ENCODE measurements around the gene TNXB.
"Not testable (repeated sequence)": the region's sequence is repeated elsewhere in the genome, so short reads cannot be mapped to it uniquely, and the experiment has no call there.

Gene TNXB

DNA sequence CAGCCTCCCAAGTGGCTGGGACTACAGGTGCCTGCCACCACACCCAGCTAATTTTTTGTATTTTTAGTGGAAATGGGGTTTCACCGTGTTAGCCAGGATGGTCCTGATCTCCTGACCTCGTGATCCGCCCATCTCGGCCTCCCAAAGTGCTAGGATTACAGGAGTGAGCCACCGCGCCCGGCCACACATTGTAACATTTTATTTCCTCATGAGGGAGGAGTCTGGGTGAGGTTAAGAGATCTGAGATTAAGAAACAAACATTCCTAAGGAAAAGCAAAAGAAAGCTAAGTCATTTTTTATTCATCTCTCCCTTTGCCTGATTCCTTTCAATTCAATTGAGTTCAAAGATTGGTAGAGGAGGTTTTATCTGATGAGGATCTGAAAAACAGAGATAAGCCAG lies 35.1 kb upstream of the TNXB start:
- DNase-seq, result not testable (repeated sequence)

DNA sequence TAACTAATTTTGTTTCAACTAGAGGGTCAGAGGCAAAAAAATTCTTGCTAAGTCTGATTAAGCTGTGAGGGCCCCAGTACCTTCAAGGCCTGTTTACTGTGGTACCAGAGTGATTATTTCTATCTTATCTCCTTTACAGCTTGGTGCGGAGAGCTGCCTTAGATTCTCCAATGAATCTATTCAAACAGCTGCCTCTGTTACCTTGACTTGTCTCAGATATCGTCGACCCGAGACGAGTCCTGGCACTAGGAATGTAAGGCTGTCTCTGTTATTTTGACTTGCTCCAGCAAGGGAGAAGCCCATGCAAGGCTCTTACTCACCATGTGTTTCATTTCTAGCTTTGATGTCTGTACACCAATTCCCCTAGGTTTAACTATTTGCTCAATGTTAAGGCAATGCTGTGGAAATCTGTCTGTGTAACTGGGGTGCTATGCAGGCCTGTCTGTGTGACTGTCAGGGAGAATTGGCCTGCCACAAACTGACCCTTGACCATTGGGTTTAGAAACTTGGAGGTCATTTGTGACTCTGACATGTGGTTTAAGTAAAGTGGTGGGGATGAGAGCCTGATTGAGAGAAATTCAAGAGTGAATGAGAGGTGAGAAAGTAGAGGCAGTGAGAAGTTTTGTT lies 31.4 kb upstream of the TNXB start:
- no peak for DNase-seq

DNA sequence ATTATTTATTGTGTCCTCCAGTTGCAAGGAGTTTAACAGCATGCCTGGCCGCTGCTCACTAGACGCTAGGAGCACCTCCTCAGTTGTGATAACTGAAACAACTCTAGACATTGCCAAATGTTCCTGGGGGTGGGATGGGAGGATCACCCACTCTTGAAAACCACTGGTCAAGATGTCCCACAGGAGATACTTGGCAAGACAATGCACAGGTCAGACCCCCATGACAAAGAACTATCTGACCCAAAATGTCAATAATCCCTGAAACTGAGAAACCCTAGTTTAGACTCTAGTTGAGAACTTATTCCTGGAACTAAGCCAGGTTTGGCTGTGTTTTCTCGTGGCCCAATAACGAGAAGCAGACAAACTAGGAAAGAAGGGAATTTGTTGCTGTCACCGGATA lies 30.5 kb upstream of the TNXB start:
- DNase-seq, result no peak

DNA sequence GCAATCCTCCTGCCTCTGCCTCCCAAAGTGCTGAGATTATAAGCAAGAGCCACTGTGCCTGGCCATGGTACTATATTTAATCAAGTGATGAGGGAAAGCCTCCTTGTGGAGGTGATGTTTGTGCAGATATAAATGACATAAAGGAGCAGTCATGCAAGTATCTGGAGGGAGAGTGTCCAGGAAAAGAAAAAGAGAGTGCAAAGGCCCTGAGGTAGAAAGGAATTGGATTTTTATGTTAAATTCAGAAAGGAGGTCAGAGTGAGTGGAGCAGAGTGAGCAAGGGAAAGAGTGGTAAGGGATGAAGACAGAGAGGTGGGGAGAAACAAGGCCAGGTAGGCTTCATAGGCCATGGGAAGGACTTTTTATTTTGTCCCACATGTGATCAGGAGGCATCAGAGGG lies 28.3 kb upstream of the TNXB start:
- DNase-seq, result no peak

DNA sequence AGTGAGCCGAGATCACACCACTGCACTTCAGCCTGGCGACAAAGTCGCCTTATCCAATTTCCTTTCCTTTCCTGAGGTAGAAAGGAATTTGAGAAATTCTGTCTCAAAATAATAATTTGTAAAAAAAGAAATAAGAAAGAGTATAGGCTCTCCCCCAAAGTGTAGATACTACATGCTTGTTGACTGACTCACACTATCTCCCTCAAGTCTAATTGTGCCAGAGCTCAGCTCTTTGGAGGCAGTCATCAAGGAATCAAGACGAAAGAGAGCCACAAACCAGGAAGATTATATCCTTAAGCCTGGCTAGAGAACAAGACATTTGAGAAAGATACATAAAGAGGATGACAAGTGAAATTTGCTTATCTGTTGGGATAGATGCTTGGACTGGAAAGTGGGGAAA lies 24.6 kb upstream of the TNXB start:
- DNase-seq, result no peak

DNA sequence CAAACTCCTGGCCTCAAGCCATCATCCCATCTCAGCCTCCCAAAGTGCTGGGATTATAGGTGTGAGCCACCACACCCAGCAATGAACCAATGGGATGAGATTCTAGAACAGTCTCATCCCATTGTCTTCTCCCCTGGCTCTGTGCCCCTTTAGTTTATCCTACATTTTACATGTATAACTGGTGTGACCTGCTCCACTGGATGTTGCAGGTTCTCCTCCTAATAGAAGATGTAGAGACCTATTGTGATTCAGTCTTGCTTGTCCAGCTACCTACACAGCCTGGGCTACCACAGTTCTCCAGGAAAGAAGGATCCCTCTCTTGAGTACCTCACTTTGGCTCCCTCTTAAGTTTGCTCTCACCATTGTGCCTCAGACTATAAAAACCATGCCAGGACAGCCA lies 23.0 kb upstream of the TNXB start:
- no peak for DNase-seq

DNA sequence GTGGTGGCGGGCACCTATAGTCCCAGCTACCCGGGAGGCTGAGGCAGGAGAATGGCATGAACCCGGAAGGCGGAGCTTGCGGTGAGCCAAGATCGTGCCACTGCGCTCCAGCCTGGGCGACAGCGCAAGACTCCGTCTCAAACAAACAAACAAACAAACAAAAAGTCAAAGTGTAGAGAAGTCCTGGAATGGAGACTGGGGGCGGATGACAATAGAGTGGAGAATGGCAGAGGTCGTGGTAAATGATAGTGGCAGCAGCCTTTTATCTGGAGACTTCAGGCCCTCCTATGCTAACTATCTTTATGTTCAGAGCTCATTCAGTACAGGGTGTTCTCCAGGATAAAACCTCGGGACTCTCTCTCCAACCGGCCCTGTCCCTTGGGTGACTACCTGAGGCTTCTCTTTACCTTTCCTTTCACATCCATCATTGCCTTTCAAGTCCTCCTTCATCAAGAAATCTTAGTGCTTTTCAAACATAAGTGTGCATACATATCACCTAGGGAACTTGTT lies 22.4 kb upstream of the TNXB start:
- DNase-seq, result no peak

DNA sequence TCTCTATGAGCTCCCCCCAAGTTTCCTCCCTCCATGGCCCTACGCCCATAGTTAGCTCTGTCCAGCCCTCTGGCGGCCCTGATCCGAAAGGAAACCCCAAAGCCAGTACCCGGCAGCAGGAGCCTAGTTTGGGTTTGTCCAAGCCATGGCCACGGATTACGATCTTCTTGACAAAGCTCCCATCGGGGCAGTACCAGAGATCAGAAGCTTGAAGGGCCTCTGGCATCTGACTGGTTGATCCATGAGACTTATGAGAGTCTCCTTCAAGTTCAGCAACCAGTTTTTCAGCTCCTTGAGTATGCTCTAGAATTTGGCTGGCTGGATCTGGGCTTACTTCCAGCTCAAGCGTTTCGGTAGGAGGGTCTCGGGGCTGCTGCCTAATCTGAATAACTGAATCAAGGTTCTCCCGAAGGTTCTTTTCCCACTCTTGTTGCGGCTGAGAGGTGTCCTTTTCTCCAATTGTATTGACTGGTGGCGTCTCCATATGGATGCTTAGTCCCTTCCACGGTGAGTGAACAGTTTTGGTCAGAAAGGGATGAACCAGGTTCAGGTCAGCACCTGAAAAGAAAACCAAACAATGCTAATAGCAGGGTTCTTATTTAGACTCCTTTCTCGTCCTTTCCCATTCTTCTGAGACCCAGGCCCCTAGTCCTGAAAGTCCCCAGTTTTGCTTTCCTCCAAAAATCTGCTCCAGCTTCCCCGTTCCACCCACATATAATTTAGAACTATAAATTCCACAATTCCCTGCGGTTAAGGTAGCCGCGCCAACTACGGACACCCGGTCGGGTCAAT lies 20.4 kb upstream of the TNXB start:
- no peak for DNase-seq

DNA sequence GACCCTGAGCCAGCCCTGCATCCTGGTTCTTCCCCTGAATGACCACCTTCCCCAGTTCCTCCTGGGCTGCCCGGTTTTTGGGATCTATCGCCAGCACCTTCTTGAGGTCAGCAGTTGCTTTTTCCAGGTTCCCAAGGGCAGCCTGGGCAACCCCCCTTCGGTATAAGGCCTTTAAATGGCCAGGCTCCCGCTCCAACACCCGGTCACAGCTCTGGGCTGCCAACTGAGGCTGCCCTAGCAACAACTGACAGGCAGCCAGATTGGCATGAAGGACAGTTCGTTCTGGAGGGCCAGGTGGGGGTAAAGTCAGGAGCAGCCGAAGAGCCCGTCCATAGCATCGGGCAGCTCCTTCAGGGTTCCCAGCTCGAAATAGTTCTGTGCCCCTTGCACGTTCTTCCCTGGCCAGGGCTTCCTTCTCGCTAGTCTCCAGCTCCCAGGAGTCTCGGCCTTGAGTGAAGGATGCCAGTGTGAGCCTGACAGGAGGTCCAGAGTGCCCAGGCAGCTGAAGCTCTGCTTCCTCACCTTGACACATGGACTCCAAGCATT lies 19.7 kb upstream of the TNXB start:
- DNase-seq, result no peak

DNA sequence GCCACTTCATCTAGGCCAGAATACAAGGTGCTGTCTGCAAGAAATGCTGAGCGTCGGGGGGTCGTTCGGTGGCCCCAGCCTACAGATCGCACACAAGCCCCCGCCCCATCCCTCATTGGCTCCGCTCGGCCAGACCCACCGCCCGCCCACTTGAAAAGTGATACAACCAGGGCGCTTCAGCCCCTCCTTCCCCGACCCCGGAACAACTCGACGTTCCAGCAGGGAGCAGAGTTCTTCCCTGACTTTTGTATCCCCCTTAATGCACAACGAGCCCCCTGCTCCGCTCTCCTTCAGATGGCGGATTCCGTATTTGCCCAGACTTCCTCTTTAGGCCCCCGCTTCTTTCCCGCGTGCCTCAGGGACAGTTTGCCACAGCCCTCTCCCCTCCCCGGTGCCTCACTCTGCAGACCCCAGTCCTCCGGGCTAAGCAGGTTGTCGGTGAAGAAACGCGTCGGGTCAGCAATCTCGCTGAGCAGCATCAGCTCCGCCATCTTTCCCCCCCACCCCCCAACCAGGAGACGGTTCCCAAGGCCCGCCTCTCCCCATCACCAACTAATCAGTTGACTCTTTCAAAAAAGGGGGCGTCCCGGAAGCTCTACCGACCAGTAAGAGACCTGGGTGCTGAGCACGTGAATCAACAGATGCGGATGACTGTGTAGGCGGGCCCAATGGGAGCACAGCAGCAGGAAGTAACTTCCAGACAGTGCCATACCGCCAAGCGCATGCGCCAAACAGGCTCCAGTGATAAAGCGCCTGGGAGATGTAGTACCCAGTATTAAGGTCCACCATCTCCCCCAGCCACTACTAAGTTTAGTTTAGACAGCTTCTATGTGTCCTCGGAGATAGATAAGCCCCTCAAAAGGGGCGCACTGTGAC lies 18.8 kb upstream of the TNXB start, which contains the start of gene ATF6B:
Gene ATF6B (minus strand): TSS at position 530 of the 876 bp plus-strand sequence. CDS start 39 bp downstream, at position 491.
- DNase-seq, result peak; percentile 96

DNA sequence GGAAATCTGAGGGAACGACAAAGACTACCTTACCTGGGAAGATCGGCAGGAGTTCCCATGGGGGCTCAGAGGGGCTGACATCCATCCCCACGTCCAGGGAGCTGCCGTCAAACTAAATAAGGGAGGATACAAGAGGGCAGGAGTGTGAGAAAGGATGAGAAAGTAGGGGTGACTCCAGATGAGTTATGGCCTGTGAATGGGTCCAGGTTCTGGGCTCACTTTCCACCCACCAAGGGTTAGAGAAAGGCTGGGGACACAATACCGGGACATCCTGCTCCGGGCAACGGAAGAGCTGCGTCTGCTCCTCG lies 18.2 kb upstream of the TNXB start:
- no peak for DNase-seq

DNA sequence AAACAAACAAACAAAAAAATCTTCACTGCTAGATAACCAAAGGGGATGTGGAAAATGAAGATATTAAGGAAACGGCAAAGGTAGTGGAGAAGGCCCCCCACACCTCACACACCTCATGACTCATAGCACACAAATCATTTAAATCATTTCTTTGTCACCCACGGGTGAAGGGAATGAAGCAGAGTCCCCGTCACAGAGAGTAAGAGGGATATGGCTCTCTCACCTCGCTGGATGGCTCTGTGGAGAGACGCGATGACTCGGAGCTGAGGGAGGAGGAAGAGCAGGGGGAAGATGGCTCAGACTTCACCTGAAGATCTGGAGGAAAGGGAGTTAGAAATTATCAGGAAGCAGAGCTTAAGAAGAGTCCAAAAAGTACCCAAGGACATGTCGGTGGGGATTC lies 17.7 kb upstream of the TNXB start:
- DNase-seq, result no peak

DNA sequence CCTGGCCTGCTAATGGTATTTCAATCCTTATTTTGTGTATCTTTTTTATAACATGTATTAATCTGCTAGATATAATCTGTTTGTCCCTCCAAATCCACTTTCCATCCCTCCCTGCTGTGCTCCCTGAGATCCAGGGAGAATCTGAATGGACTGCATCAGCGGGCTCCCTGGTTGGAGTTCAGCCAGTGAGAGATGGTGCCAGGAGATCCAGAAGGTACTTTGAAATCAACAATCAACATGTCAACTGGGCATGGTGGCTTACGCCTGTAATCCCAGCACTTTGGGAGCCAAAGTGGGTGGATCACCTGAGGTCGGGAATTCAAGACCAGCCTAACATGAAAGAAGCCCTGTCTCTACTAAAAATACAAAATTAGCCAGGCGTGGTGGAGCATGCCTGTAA lies 14.5 kb upstream of the TNXB start:
- DNase-seq, result no peak

DNA sequence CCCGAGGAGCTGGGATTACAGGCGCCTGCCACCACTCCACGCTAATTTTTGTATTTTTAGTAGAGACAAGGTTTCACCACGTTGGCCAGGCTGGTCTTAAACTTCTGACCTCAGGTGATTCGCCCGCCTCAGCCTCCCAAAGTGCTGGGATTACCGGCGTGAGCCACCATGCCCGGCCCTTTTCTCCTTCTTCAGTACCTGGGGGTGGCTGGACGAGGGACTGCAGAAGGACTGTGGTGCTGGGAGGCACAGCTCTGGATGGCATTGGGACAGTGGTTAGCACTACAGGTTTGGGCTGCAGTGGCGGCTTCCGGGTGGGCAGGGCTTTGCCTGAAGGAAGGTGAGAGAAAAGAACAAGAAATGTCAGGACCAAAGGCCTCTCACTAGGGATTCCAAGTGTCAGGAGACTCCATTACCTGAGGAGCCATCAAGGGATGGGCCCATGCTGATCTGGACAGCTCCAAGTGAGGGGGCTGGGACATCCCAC lies 11.5 kb upstream of the TNXB start:
- DNase-seq, result no peak

DNA sequence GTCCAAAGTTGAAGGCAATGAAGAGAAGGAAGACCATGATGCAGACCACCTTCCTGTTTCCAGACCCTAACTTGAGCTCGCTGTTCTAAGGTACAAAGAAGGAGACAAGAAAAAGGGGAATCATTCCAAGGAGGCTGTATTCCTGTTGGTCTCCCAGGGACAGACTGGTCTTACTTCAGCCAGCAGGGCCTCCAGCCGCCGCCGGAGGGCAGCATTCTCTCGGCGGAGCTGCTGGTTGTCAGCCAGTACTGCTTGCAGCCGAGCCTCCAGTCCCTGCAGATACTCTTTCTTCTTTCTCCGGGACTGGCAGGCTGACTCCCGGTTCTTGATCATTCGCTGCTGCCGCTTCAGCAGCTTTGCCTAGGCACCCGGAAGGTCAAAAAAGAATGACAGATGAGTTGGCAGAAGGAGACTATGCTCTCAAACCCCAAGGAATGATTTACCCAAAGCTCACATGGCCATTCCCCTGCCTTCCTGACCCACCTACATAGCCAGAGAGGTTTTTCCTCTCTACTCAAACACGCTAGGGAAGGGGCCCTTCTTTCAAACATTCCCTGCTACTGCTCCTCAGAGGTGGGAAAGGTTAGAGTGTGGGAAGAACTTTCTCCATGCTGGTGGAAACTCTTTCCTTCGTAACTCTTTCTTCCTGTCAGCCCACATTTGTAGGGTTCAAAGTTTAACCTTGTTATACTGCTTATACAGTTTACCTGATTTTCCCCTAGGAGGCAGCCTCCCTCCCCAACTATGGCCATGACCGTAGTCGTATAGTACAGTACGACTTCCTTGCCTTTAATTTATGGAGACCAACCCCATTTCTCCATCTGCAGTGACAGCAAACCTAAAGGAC lies 9.9 kb upstream of the TNXB start:
- peak; percentile 51 for DNase-seq

DNA sequence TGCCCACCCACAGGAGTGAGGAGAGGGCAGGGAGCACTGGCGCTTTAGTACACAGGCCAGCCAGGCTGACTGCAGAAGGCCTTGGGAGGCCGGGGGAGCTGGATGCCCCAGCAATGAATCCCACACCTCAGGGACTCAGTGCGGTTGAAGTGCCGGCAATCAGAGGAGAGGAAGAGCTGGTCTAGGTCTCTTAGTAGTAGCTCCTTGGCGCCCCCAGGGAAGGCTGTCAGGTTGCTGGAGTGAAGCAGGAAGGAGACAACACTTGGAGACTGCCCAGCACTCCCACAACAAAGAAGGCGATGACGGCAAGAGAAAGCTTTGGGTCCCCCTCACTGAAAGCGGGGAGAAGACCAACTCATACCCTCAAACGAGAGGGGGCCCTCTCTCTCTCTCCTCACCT lies 8.3 kb upstream of the TNXB start:
- DNase-seq, result no peak

DNA sequence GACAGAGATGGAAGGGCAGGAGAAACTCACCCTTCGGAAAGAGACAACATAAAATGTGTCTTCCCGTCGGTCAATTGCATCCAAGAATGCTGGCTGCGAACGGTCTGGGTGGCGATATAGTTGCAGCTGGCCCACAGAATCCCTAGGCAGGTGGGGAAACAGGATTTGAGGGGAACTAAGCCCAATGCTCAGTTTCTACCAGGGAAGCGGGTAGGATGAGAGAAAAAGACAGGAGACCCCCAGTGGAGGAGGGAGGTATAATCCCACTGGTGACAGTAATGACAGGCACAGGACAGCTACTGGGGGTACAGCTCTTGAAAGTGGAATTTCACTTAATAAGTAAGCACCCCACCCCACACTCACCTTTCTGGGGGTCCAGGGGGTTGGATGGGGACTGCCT lies 7.5 kb upstream of the TNXB start:
- no peak for DNase-seq

DNA sequence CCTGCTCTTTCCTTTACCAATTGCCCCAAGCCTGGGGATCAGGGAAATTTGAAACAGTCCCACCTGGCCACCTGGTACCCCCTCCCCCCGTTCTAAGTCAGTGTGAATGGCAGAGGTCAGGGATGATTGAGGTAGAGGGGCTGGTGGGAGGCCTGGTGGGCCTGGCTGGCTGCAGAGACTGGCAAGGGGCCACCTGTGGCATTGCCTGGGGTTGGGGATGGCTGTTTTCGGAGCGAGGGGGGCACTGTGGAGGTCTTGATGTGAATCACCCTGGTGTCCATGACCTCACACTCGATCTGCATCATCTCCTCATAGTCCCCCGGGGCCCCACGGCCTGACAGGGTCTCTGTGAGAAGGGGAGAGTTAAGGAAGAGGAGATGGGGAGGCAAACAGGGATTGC lies 6.5 kb upstream of the TNXB start:
- DNase-seq, result no peak

DNA sequence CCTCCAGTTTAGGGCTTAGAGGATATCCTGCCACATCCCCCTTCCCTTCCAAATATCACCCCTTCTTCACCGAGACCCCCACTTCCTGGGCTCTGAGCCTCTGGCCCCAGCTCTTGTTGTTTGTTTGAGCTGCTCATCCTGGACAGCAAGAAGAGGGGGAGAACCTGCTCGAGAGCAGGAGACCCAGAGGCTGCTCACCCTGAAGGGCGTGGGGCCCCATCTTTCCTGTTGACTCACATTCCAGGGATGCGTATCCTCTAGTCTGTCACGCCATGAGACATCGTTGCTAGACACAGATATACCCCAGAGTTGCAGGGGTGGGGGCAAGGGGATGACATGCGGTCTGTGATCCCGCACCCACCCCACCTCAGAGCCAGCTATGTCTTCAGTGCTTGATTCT lies 5.7 kb upstream of the TNXB start:
- DNase-seq, result no peak

DNA sequence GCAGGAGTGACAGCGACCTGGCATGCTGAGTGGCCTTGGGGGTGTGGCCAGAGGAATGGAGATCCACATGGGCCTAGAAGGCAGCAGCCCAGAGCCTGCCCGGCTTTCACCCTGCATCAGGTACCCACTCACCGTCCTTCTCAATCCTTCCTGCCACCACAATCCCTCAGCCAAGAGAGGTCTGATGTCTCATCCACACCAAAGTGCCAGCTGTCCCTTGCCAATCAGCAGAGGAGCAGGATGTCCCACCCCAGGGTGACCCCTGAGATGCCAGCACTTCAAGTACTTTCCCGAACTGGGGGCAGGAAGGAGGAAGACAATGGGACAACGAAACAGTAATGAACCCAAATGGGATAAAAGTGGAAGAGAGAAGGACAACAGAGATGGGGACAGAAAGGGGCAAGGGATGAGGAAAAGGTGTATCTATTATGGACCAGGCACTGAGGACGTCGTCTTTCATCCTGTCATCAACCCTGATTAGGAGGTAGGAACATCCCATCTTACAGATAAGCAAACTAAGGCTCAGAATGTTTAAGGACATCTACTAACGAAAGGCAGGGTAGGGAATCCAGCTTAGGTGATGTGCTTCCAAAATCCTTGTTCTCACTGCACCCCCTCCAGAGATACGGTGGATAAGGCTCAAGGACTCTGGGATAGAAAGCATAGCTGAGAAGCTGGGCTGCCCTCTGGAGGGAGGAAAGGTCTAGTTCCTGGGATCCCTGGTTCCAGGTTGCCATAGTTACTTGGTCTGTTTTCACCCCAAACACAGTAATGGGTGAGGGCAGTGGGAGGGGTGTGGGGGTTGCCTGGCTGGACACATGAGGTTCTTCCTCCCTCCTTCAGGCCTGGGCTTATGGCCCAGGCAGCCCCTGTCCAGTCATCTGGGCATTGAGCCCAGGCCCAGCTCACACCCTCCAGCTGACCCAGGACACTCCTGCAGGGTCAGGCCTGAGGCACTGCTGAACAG lies 4.5 kb upstream of the TNXB start:
- no peak for DNase-seq

DNA sequence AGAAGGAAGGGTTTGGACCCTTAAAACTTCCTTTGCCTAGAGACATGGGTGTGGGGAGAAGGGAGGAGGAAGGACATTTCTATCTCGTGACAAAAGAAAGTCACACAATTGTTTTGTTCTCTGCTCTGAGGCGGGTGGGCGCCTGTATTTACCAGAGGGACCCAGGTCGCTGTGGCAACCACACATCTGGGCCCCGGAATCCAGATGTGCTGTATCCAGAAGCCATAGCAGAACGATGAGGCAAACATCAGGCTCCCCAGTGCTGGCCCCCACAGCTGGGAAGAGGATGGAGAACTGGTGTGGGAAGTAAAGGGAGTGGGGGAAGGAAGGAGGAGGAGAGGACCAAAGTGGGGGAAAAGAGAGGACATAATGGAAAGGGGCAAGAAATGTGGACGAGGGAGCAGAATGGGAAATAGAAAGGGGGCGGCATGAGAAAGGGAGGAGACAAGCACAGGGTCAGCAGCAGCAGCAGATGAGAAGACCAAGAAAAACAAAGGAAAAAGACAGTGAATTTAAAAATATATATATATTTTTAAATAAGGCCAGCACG lies 3.4 kb upstream of the TNXB start:
- DNase-seq, result no peak
